Smooth muscle cell (in vitro differentiated cells): ENCODE data around the gene DMD. TPM values are rescaled to one million over a fixed set of nuclear protein-coding genes. Genes with fewer than 3 reads are reported as not detected.
"Not testable (repeated sequence)": the region's sequence is repeated elsewhere in the genome, so short reads cannot be mapped to it uniquely, and the experiment has no call there.

Experiments used
- DNase-seq: peaks from one replicate; lab custom pipeline; 2025; ENCODE audit not compliant: unreplicated experiment; lab: John Stamatoyannopoulos, UW
- H2AFZ ChIP-seq: fragments of 200-600 bp; sonication (generic); 2 replicates; pipeline ENCODE4 v1.6.0; 2016; ENCODE audit warnings: antibody characterized with exemption, low read depth, mild to moderate bottlenecking
- H3F3A ChIP-seq: fragments of 200-600 bp; sonication (generic); 2 replicates; pipeline ENCODE4 v1.6.0; 2017; ENCODE audit warnings: antibody characterized with exemption, low read depth
- H3K27ac ChIP-seq: fragments of 200-600 bp; sonication (generic); 2 replicates; pipeline ENCODE4 v1.5.1; 2016; ENCODE audit warnings: low read depth, mild to moderate bottlenecking
- H3K27me3 ChIP-seq: fragments of 200-600 bp; sonication (generic); 2 replicates; pipeline ENCODE4 v1.6.1; 2016; ENCODE audit warnings: low read depth, mild to moderate bottlenecking
- H3K36me3 ChIP-seq: fragments of 200-600 bp; sonication (generic); 2 replicates; pipeline ENCODE4 v1.5.1; 2016; ENCODE audit warnings: low read depth
- H3K4me1 ChIP-seq: fragments of 200-600 bp; sonication (generic); 2 replicates; pipeline ENCODE4 v1.5.1; 2016; ENCODE audit warnings: low read depth
- H3K4me2 ChIP-seq: fragments of 200-600 bp; sonication (generic); 2 replicates; pipeline ENCODE4 v1.6.0; 2016; ENCODE audit warnings: mild to moderate bottlenecking
- H3K4me3 ChIP-seq: fragments of 200-600 bp; sonication (generic); 2 replicates; pipeline ENCODE4 v1.5.1; 2016; ENCODE audit warnings: mild to moderate bottlenecking
- H3K79me2 ChIP-seq: fragments of 200-600 bp; sonication (generic); 2 replicates; pipeline ENCODE4 v1.6.0; 2016; ENCODE audit warnings: low read depth, mild to moderate bottlenecking
- H3K9ac ChIP-seq: fragments of 200-600 bp; sonication (generic); 2 replicates; pipeline ENCODE4 v1.6.0; 2016; ENCODE audit warnings: low read depth
- H3K9me3 ChIP-seq: fragments of 200-600 bp; sonication (generic); replicated peaks from 2 replicates; pipeline ENCODE4 v1.5.1; 2016; ENCODE audit warnings: low read depth
- H4K20me1 ChIP-seq: fragments of 200-600 bp; sonication (generic); 2 replicates; pipeline ENCODE4 v1.6.0; 2016; ENCODE audit warnings: low read depth
- CTCF ChIP-seq: fragments of 200-600 bp; sonication (generic); IDR thresholded peaks from 2 replicates; pipeline ENCODE4 v1.5.1; 2017; ENCODE audit warnings: borderline replicate concordance, mild to moderate bottlenecking, antibody characterized with exemption; ENCODE audit not compliant: insufficient read depth, poor library complexity, severe bottlenecking
- WGBS: methylation state at CpG from one replicate; pipeline ENCODE4 v1.1.7; 2016; ENCODE audit warnings: low lambda C conversion rate; 5-methylcytosine and 5-hydroxymethylcytosine counted together
- polyA plus RNA-seq: library from polyadenylated mRNA; unstranded; fragments of >200 nt; fragmentation: Nextera tagmentation; extraction: Ambion mirVana; gene quantifications from 2 replicates; pipeline ENCODE4 v1.2.1, GENCODE V29; 2016
- total RNA-seq: library from RNA; depleted of rRNA; stranded (reverse); fragments of >200 nt; gene quantifications from 2 replicates; pipeline ENCODE4 v1.2.3, GENCODE V29; 2014

Gene DMD
- total and polyA plus RNA-seq, 2 experiments from 2014 or later: 12.3 to 12.6 TPM

- WGBS: 76% methylated on average over 3 of the region's 3 CpGs
- no peaks in the 10 kb centered on the region for H3K79me2 ChIP-seq
- H3K4me1 ChIP-seq: no peaks in the 10 kb centered on the region
- DNase-seq: no peak
- H4K20me1 ChIP-seq: no peaks in the 10 kb centered on the region
- H3K36me3 ChIP-seq: no peaks in the 10 kb centered on the region
- no peak overlapping the region for H3K9ac ChIP-seq
- no peak for TF ChIP-seq CTCF
- H2AFZ ChIP-seq: no peak overlapping the region
- no peak overlapping the region for H3K4me3 ChIP-seq
- H3K4me2 ChIP-seq: no peak overlapping the region
- H3K9me3 ChIP-seq: peaks cover 3% of the 10 kb centered on the region
- no peak overlapping the region for H3K27ac ChIP-seq
- no peaks in the 10 kb centered on the region for H3F3A ChIP-seq
- H3K27me3 ChIP-seq: no peaks in the 10 kb centered on the region
These were observed 1723.4 kb downstream of the DMD start for GRCh38 chrX:31487951-31488350.

GRCh38 chrX:31483336-31483735, 1728.0 kb downstream of the DMD start:
- no peaks in the 10 kb centered on the region for H4K20me1 ChIP-seq
- H3F3A ChIP-seq: no peaks in the 10 kb centered on the region
- H3K4me1 ChIP-seq: no peaks in the 10 kb centered on the region
- no peak overlapping the region for H3K9ac ChIP-seq
- H3K4me3 ChIP-seq: no peak overlapping the region
- H3K79me2 ChIP-seq: no peaks in the 10 kb centered on the region
- no peaks in the 10 kb centered on the region for H3K36me3 ChIP-seq
- no peak overlapping the region for H3K4me2 ChIP-seq
- TF ChIP-seq CTCF: no peak
- H3K9me3 ChIP-seq: no peaks in the 10 kb centered on the region
- WGBS: 78% methylated on average over 5 of the region's 5 CpGs
- H3K27me3 ChIP-seq: no peaks in the 10 kb centered on the region
- DNase-seq: no peak
- H3K27ac ChIP-seq: no peak overlapping the region
- H2AFZ ChIP-seq: no peak overlapping the region

- no peak for DNase-seq
- Histone ChIP-seq H3K4me2 (no peak overlapping the region), H3K27ac (no peak overlapping the region), H3F3A (no peaks in the 10 kb centered on the region), H3K4me3 (no peak overlapping the region), H3K36me3 (no peaks in the 10 kb centered on the region), H3K27me3 (no peaks in the 10 kb centered on the region), H3K9ac (no peak overlapping the region), H3K4me1 (no peaks in the 10 kb centered on the region), H2AFZ (no peak overlapping the region), H4K20me1 (no peaks in the 10 kb centered on the region), H3K9me3 (no peaks in the 10 kb centered on the region), H3K79me2 (no peaks in the 10 kb centered on the region)
- WGBS: 77% methylated on average over 4 of the region's 4 CpGs
- TF ChIP-seq CTCF: no peak
These were observed 1730.7 kb downstream of the DMD start for GRCh38 chrX:31480696-31481095.

GRCh38 chrX:31471229-31471628, 1740.1 kb downstream of the DMD start:
- no peak for DNase-seq
- Histone ChIP-seq H3K9ac (no peak overlapping the region), H3K27me3 (no peaks in the 10 kb centered on the region), H3K4me3 (no peak overlapping the region), H3K4me1 (no peaks in the 10 kb centered on the region), H3K4me2 (no peak overlapping the region), H3F3A (no peaks in the 10 kb centered on the region), H2AFZ (no peak overlapping the region), H3K27ac (no peak overlapping the region), H3K79me2 (no peaks in the 10 kb centered on the region), H4K20me1 (no peaks in the 10 kb centered on the region), H3K9me3 (no peaks in the 10 kb centered on the region), H3K36me3 (no peaks in the 10 kb centered on the region)
- no peak for TF ChIP-seq CTCF
- 91% methylated on average over 11 of the region's 11 CpGs for WGBS

- not testable (repeated sequence) for H3K9me3 ChIP-seq, H3K4me1 ChIP-seq, DNase-seq, H3K4me3 ChIP-seq, H2AFZ ChIP-seq, H3F3A ChIP-seq, H3K9ac ChIP-seq, H4K20me1 ChIP-seq, H3K4me2 ChIP-seq, H3K27ac ChIP-seq, H3K79me2 ChIP-seq, H3K27me3 ChIP-seq, H3K36me3 ChIP-seq
- WGBS: 77% methylated on average over 7 of the region's 7 CpGs
These were observed 1740.6 kb downstream of the DMD start for GRCh38 chrX:31470753-31471152.
